ENCODE data around the gene CA10. TPM values are rescaled to one million over a fixed set of nuclear protein-coding genes. Genes with fewer than 3 reads are reported as not detected.
A peak's percentile ranks its signal among the peaks of the same experiment; 100 is the strongest.

Gene CA10
- total RNA-seq, 2 donors from 2014 or later, result 0.91 TPM; not detected in 1

DNA sequence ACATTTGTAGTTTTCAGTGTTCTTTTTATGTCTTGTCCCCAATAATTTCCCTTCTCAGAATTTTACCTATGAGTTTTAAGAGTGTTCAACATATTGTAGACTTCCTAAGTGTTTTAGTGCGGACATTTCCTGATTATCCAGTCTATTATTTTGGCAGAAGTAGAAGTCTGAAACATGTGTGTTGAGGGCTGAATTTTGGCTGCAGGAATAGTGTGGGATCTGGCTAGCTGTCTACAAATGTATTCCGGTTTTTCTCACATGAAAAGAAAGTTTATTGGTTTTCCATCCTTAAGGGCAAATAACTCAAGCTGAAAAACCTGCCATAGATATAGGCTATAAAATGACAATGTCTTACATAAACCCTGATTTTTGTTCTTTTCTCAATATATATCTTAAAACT lies 33.0 kb upstream of the CA10 start:
- no peak overlapping the region for H3K27ac ChIP-seq
- no peak overlapping the region for H3K4me3 ChIP-seq
- H3K27me3 ChIP-seq (replicated peaks; ENCODE audit: insufficient read depth), result no peaks in the 10 kb centered on the region
- TF ChIP-seq POLR2AphosphoS5 (IDR thresholded peaks at IDR 0.05) (no peak), POLR2A (IDR thresholded peaks at IDR 0.05) (no peak)
- TF ChIP-seq, protein P1, sequence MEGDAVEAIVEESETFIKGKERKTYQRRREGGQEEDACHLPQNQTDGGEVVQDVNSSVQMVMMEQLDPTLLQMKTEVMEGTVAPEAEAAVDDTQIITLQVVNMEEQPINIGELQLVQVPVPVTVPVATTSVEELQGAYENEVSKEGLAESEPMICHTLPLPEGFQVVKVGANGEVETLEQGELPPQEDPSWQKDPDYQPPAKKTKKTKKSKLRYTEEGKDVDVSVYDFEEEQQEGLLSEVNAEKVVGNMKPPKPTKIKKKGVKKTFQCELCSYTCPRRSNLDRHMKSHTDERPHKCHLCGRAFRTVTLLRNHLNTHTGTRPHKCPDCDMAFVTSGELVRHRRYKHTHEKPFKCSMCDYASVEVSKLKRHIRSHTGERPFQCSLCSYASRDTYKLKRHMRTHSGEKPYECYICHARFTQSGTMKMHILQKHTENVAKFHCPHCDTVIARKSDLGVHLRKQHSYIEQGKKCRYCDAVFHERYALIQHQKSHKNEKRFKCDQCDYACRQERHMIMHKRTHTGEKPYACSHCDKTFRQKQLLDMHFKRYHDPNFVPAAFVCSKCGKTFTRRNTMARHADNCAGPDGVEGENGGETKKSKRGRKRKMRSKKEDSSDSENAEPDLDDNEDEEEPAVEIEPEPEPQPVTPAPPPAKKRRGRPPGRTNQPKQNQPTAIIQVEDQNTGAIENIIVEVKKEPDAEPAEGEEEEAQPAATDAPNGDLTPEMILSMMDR (IDR thresholded peaks at IDR 0.05), result no peak
- WGBS, result 37% methylated on average over 2 of the region's 2 CpGs
- no peaks in the 10 kb centered on the region for H3K36me3 ChIP-seq
- no peaks in the 10 kb centered on the region for H3K4me1 ChIP-seq (replicated peaks)
- intact Hi-C loops (cut with DNase I), result no loop called here
- DNase-seq (ENCODE audit: low spot score), result no peak
- no peaks in the 10 kb centered on the region for H3K9me3 ChIP-seq

DNA sequence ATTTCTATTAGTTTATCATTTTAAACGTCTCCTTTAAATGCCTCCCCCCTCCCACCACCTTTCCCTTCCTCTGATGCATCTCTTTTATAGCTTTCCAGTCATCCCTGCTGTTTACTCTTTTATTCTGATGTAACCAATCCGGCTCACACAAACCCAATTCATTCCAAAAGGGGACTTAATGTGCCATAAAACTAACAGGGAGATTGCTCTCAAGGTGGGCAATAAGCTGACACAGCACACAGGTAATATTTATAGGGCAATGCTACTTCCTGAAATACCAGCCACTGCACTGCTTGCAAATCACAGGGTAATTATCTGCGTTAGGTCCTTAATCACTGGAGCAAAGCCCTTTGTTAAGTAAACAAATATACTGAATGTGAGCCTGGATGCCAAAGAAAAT lies 23.3 kb upstream of the CA10 start:
- Histone ChIP-seq H3K36me3 (no peaks in the 10 kb centered on the region), H3K9me3 (no peaks in the 10 kb centered on the region), H3K27me3 (replicated peaks; ENCODE audit: insufficient read depth) (no peaks in the 10 kb centered on the region), H3K27ac (no peak overlapping the region), H3K4me3 (no peak overlapping the region), H3K4me1 (replicated peaks) (no peaks in the 10 kb centered on the region)
- WGBS, result 9% methylated on average over 3 of the region's 3 CpGs
- DNase-seq (ENCODE audit: low spot score), result no peak
- intact Hi-C loops (cut with DNase I), result no loop called here
- TF ChIP-seq POLR2A (IDR thresholded peaks at IDR 0.05) (no peak), POLR2AphosphoS5 (IDR thresholded peaks at IDR 0.05) (no peak)
- TF ChIP-seq, protein P1 (IDR thresholded peaks at IDR 0.05), result no peak

DNA sequence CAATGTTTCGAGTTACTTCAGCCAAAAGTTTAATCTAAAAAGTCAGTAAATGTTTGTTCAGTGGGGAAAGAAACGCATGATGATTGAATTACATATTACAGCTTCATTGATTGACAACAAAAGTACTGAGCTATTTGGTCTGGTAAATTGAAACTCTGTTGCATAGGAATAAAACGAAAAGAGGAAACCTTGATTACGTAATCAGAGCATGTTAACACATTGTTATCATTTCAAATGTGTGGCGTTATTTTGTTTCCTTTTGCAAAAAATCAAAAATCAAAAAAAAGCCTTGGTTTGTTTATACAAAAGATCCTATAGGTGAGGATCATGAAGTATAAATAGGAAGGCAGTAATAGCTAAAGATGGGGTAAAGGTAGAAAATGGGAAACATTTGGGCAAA lies 19.5 kb upstream of the CA10 start:
- WGBS, result 40% methylated on average over 5 of the region's 5 CpGs
- DNase-seq (ENCODE audit: low spot score), result no peak

DNA sequence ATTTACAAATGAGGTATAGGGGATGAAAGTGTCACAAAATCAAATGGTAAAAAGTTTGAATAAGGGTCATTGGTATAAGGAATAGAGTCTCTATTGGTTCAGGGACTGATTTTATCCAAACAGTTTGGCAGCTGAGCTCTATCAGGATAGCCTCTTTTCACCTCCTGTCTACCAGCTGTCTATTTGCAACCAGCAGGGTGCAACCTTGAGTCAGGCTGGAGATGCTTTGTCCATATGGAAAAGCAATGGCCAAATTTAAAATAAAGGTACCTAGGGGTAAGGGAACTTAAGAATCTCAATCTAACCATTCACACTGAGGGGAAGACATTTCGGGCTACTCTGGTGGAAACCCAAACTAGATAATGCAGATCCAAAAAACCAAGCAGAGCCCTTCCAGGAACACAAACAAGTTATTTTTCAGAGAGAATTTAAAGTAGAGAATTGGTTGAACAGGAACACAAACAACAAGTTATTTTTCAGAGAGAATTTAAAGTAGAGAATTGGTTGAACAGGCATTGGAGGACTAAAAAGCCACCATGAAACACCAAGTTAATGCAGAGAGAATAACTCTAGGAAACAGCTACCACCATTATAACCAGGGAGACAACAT lies 12.6 kb upstream of the CA10 start:
- intact Hi-C loops (cut with DNase I), result no loop called here
- peak; percentile 14 for DNase-seq (ENCODE audit: low spot score)
- Histone ChIP-seq H3K27me3 (replicated peaks; ENCODE audit: insufficient read depth) (no peaks in the 10 kb centered on the region), H3K27ac (no peak overlapping the region), H3K9me3 (no peaks in the 10 kb centered on the region), H3K36me3 (no peaks in the 10 kb centered on the region), H3K4me1 (replicated peaks) (no peaks in the 10 kb centered on the region), H3K4me3 (no peak overlapping the region)
- WGBS, result 36% methylated on average over 1 of the region's 1 CpG
- TF ChIP-seq, protein P1 (IDR thresholded peaks at IDR 0.05), result peak in 3 of 4 experiments; percentile 12 to 41 (median 37)
- no peak for TF ChIP-seq POLR2A (IDR thresholded peaks at IDR 0.05)

More for the DNA sequence above, 19.5 kb upstream of the CA10 start:
- no peak overlapping the region for H3K27ac ChIP-seq
- H3K4me1 ChIP-seq (replicated peaks), result no peaks in the 10 kb centered on the region
- no peak overlapping the region for H3K4me3 ChIP-seq
- TF ChIP-seq, protein P1 (IDR thresholded peaks at IDR 0.05), result no peak
- TF ChIP-seq POLR2A (IDR thresholded peaks at IDR 0.05), result no peak
- no peaks in the 10 kb centered on the region for H3K9me3 ChIP-seq
- no peaks in the 10 kb centered on the region for H3K27me3 ChIP-seq (replicated peaks; ENCODE audit: insufficient read depth)
- no peaks in the 10 kb centered on the region for H3K36me3 ChIP-seq
- intact Hi-C loops (cut with DNase I), result no loop called here

DNA sequence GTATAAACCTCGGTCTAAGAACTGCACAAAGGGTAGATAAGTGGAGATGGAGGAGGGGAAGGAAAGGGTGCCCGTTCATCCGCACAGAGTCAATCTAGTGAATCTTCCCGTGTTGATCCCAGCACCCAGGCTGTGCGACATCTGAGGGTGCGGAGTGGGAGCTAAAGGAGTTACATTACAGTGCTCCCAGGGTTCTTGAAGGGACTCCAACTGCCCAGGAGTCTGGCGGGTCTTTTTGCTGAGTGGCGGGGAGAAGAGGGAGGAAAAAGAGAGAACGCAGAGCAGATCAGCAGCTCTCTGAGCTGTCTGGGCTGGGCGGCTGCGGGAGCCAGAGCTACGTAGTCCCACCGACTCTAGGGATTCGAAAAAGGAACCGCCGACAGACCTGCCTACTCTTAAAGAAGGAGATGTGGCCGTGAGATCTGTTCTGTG lies 1.6 kb upstream of the CA10 start:
- H3K9me3 ChIP-seq, result no peaks in the 10 kb centered on the region
- intact Hi-C loops (cut with DNase I), result no loop called here
- H3K36me3 ChIP-seq, result no peaks in the 10 kb centered on the region
- no peaks in the 10 kb centered on the region for H3K4me1 ChIP-seq (replicated peaks)
- no peak for DNase-seq (ENCODE audit: low spot score)
- peaks cover 25% of the 10 kb centered on the region for H3K27me3 ChIP-seq (replicated peaks; ENCODE audit: insufficient read depth)
- WGBS, result 8% methylated on average over 17 of the region's 17 CpGs
- H3K4me3 ChIP-seq, result no peak overlapping the region
- TF ChIP-seq, protein P1 (IDR thresholded peaks at IDR 0.05), result no peak
- TF ChIP-seq POLR2A (IDR thresholded peaks at IDR 0.05), result no peak
- TF ChIP-seq POLR2AphosphoS5 (IDR thresholded peaks at IDR 0.05), result no peak
- H3K27ac ChIP-seq, result no peak overlapping the region
